OCI-LY7 (cell line): ENCODE results near the gene DNAH9. TPM values are rescaled to one million over a fixed set of nuclear protein-coding genes. Genes with fewer than 3 reads are reported as not detected.

Source experiments
- BruUV-seq: library from RNA; stranded (reverse); fragments of 400-500 nt; replicated peaks from 2 replicates; lab custom pipeline; 2021; lab: Mats Ljungman, UMichigan
- CTCF ChIA-PET: fragments of 300-600 bp; sonication (Branson Sonifier 250); formaldehyde crosslinking; loops from one replicate; lab custom pipeline; 2022; ENCODE audit warnings: antibody characterized with exemption; ENCODE audit not compliant: unreplicated experiment; lab: Charles Lee
- POLR2A ChIA-PET: fragments of 300-600 bp; sonication (Branson Sonifier 250); formaldehyde crosslinking; loops from one replicate; lab custom pipeline; 2022; ENCODE audit warnings: antibody characterized with exemption; lab: Charles Lee
- DNase-seq: peaks from one replicate; pipeline ENCODE4 v3.0.0-alpha.2; 2015; ENCODE audit warnings: low spot score
- H2AFZ ChIP-seq: fragments of 200-600 bp; sonication (generic), shearing (Covaris generic); 2 replicates; pipeline ENCODE4 v1.6.1; 2014; ENCODE audit warnings: mild to moderate bottlenecking, antibody characterized with exemption, low read length, moderate library complexity
- H3K27ac ChIP-seq: fragments of 200-600 bp; sonication (generic); 2 replicates; pipeline ENCODE4 v1.5.1; 2014; ENCODE audit warnings: mixed run types, low read depth, mild to moderate bottlenecking, moderate library complexity, low read length, inconsistent platforms; ENCODE audit not compliant: poor library complexity, severe bottlenecking
- H3K36me3 ChIP-seq: fragments of 200-600 bp; sonication (generic); 2 replicates; pipeline ENCODE4 v1.6.1; 2014; ENCODE audit warnings: mild to moderate bottlenecking, antibody characterized with exemption, low read length, moderate library complexity, mixed read lengths; ENCODE audit not compliant: insufficient read depth
- H3K4me1 ChIP-seq: fragments of 200-600 bp; sonication (generic); 2 replicates; pipeline ENCODE4 v1.5.1; 2014; ENCODE audit warnings: mild to moderate bottlenecking, low read length; ENCODE audit not compliant: insufficient read depth, poor library complexity, severe bottlenecking
- H3K4me2 ChIP-seq: fragments of 200-600 bp; sonication (generic); 2 replicates; pipeline ENCODE4 v1.6.1; 2014; ENCODE audit warnings: mild to moderate bottlenecking, low read length
- H3K4me3 ChIP-seq: fragments of 200-600 bp; sonication (generic); 2 replicates; pipeline ENCODE4 v1.5.1; 2014; ENCODE audit warnings: mild to moderate bottlenecking, low read depth, low read length; ENCODE audit not compliant: poor library complexity, severe bottlenecking
- H3K79me2 ChIP-seq: fragments of 200-600 bp; sonication (generic); 2 replicates; pipeline ENCODE4 v1.6.1; 2016; ENCODE audit warnings: low read depth, mild to moderate bottlenecking, low read length, moderate library complexity, mixed read lengths; ENCODE audit not compliant: insufficient read depth
- H3K9me2 ChIP-seq: fragments of 200-600 bp; sonication (generic); 2 replicates; pipeline ENCODE4 v1.6.1; 2016; ENCODE audit warnings: mild to moderate bottlenecking, low read length, mixed read lengths; ENCODE audit not compliant: insufficient read depth
- H3K9me3 ChIP-seq: fragments of 200-600 bp; sonication (generic); 2 replicates; pipeline ENCODE4 v1.6.1; 2014; ENCODE audit warnings: mild to moderate bottlenecking, mixed run types, low read length, mixed read lengths
- H4K20me1 ChIP-seq: fragments of 200-600 bp; sonication (generic); 2 replicates; pipeline ENCODE4 v1.6.1; 2014; ENCODE audit warnings: mild to moderate bottlenecking, antibody characterized with exemption, low read length, moderate library complexity, mixed read lengths; ENCODE audit not compliant: insufficient read depth
- CTCF ChIP-seq: fragments of 200-600 bp; sonication (generic); conservative IDR thresholded peaks from 2 replicates; pipeline ENCODE4 v1.5.1; 2014; ENCODE audit warnings: mild to moderate bottlenecking, antibody characterized with exemption, low read length, moderate library complexity, mixed read lengths
- EZH2phosphoT487 ChIP-seq: fragments of 200-600 bp; sonication (generic); IDR thresholded peaks from 2 replicates; pipeline ENCODE4 v1.6.1; 2018; ENCODE audit warnings: low read depth, borderline replicate concordance, mild to moderate bottlenecking, mixed run types, antibody characterized with exemption, low read length, moderate library complexity, mixed read lengths
- intact Hi-C: fragments of 100-400 bp; cut with micrococcal nuclease; formaldehyde crosslinking; loops from one replicate; pipeline ENCODE4 v1.10.0; 2022; ENCODE audit not compliant: unreplicated experiment
- total RNA-seq, 2 experiments: library from RNA; depleted of rRNA in 1 of 2; stranded (reverse); fragments of >200 nt in 1 of 2; shearing (Covaris generic) in 1 of 2; gene quantifications; 2 replicates each; pipeline ENCODE4 v1.2.3, GENCODE V29; 2014 to 2022

The DNAH9 gene
- total RNA-seq, 2 experiments from 2014 or later = not detected

GRCh38 chr17:11608396-11608795, 10.1 kb downstream of the DNAH9 start:
- no peaks in the 10 kb centered on the region for H3K4me1 ChIP-seq
- H4K20me1 ChIP-seq = no peaks in the 10 kb centered on the region
- no peaks in the 10 kb centered on the region for H3K9me3 ChIP-seq
- no peak overlapping the region for H3K27ac ChIP-seq
- intact Hi-C loops = loop anchor here (10.0 kb wide), 1 partner anchor 74 kb away; no protein-coding TSS in a partner anchor
- H2AFZ ChIP-seq = no peak overlapping the region
- no peak overlapping the region for H3K4me2 ChIP-seq
- POLR2A ChIA-PET = no interaction called here
- H3K79me2 ChIP-seq = no peaks in the 10 kb centered on the region
- H3K36me3 ChIP-seq = no peaks in the 10 kb centered on the region
- no TSS peak for BruUV-seq
- no peak overlapping the region for H3K4me3 ChIP-seq
- TF ChIP-seq CTCF = no peak
- TF ChIP-seq EZH2phosphoT487 = no peak
- no peaks in the 10 kb centered on the region for H3K9me2 ChIP-seq
- no peak for DNase-seq
- CTCF ChIA-PET = no interaction called here

GRCh38 chr17:11610999-11611566, 12.8 kb downstream of the DNAH9 start:
- no peaks in the 10 kb centered on the region for H4K20me1 ChIP-seq
- H3K9me3 ChIP-seq = no peaks in the 10 kb centered on the region
- H3K4me1 ChIP-seq = no peaks in the 10 kb centered on the region
- no peak overlapping the region for H2AFZ ChIP-seq
- DNase-seq = no peak
- no peaks in the 10 kb centered on the region for H3K9me2 ChIP-seq
- H3K36me3 ChIP-seq = no peaks in the 10 kb centered on the region
- H3K4me3 ChIP-seq = no peak overlapping the region
- intact Hi-C loops = no loop called here
- no TSS peak for BruUV-seq
- POLR2A ChIA-PET = no interaction called here
- H3K27ac ChIP-seq = no peak overlapping the region
- H3K79me2 ChIP-seq = no peaks in the 10 kb centered on the region
- CTCF ChIA-PET = no interaction called here
- H3K4me2 ChIP-seq = no peak overlapping the region
- TF ChIP-seq EZH2phosphoT487 (no peak), CTCF (no peak)

- H3K9me3 ChIP-seq = no peaks in the 10 kb centered on the region
- TF ChIP-seq EZH2phosphoT487 = no peak
- no peak for TF ChIP-seq CTCF
- ChIA-PET POLR2A (no interaction called here), CTCF (no interaction called here)
- BruUV-seq = no TSS peak
- H4K20me1 ChIP-seq = no peaks in the 10 kb centered on the region
- H3K4me3 ChIP-seq = no peak overlapping the region
- no peaks in the 10 kb centered on the region for H3K4me1 ChIP-seq
- no peak overlapping the region for H3K27ac ChIP-seq
- no peaks in the 10 kb centered on the region for H3K79me2 ChIP-seq
- H3K9me2 ChIP-seq = no peaks in the 10 kb centered on the region
- no peaks in the 10 kb centered on the region for H3K36me3 ChIP-seq
- no peak overlapping the region for H2AFZ ChIP-seq
- no peak overlapping the region for H3K4me2 ChIP-seq
- intact Hi-C loops = no loop called here
- no peak for DNase-seq
Measured at GRCh38 chr17:11612956-11613355, 14.7 kb downstream of the DNAH9 start.
